Mammary epithelial cell (primary cell): Measurements from ENCODE around the gene ZNF329.

ENCODE experiments used
- CTCF ChIP-seq, 2 donors: IDR thresholded peaks in 1 of 2; conservative IDR thresholded peaks in 1 of 2; 2 replicates each; pipeline ENCODE4 v1.5.1; 2011 to 2012; ENCODE audit warnings: inconsistent platforms in 2 of 2, low read length in 2 of 2, mild to moderate bottlenecking in 2 of 2, control low read depth in 1 of 2, low read depth in 1 of 2; ENCODE audit not compliant: insufficient read depth in 1 of 2; ENCODE audit errors: extremely low read depth in 1 of 2
- EZH2 ChIP-seq: IDR thresholded peaks from 2 replicates; pipeline ENCODE4 v1.6.1; 2012; ENCODE audit warnings: low read length, inconsistent platforms, borderline replicate concordance

- no peak for TF ChIP-seq CTCF (conservative IDR thresholded peaks at IDR 0.05 in 1 of 2, IDR thresholded peaks at IDR 0.05 in 1 of 2; ENCODE audit: extremely low read depth in 1 of 2, insufficient read depth in 1 of 2, low read depth in 1 of 2, low read length in 2 of 2)
- no peak for TF ChIP-seq EZH2
These were observed 51.9 kb downstream of the ZNF329 start for GRCh38 chr19:58098682-58098998.
